HG03025 (cell line): Measurements from ENCODE around the gene CTPS1.

ENCODE experiments used
- ATAC-seq: cut with Tn5 transposase; IDR thresholded peaks from one replicate; pipeline ENCODE4 v1.9.1; 2021; ENCODE audit warnings: mild to moderate bottlenecking, moderate library complexity; ENCODE audit not compliant: unreplicated experiment, low FRiP score

CTPS1 gene, protein sequence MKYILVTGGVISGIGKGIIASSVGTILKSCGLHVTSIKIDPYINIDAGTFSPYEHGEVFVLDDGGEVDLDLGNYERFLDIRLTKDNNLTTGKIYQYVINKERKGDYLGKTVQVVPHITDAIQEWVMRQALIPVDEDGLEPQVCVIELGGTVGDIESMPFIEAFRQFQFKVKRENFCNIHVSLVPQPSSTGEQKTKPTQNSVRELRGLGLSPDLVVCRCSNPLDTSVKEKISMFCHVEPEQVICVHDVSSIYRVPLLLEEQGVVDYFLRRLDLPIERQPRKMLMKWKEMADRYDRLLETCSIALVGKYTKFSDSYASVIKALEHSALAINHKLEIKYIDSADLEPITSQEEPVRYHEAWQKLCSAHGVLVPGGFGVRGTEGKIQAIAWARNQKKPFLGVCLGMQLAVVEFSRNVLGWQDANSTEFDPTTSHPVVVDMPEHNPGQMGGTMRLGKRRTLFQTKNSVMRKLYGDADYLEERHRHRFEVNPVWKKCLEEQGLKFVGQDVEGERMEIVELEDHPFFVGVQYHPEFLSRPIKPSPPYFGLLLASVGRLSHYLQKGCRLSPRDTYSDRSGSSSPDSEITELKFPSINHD

GRCh38 chr1:40979241-40980067 lies at the start of gene CTPS1:
Gene CTPS1 (plus strand): TSS chr1:40979696. CDS start chr1:40983291, 3,595 bp downstream.
- peak; percentile 70 for ATAC-seq

DNA sequence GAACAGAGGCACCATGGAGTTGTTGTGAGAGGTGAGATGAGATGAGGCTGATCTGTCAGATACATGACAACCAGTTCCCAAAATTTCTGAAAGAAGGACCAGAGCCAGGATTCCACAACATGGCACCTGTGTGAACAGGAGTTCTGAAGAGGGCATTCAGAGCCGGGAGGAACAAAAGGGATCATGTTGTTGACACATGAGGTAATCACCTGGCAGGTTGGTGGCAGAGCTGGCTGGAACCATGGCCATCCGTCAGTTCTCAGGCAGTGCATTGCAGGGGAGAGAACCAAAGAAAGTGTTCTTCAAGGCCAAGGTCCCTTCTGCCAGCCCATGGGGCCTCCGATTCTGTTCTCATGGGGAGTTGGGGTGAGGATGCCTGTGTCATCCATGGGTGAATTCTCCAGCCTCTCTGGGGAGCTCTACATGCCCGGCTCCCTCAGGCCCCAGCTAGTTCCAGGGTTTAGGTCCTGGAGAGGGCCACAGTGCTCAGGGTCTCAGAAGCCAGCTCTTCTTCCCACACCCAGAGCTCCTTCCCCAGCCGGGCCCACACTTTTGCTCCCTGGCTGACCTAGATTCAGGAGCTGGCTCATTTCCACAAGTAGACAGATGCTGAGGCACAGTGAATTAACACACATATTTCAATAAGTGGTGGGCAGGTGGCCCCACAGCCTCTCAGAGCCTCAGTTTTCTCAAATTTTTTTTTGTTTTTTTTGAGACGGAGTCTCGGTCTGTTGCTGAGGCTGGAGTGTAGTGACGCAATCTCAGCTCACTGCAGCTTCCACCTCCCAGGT lies 49.1 kb upstream of the CTPS1 start:
- no peak for ATAC-seq

DNA sequence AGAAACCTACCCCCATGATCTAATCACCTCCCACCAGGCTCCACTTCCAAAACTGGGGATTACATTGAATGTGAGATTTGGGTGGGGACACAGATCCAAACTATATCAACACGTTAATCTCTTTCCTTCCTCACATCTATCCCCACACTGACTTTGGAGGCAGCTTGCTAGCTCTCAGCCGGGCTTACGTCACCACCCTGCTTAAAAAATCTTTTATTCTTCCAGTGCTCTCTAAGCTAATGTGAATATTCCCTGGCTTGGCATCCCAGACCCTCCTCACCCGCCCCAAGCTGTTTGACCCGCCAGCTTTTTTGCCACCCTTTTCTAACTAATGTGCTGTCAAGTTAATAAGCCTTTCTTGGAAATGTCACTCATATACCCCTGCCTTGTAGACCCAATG lies 47.9 kb upstream of the CTPS1 start:
- no peak for ATAC-seq

- no peak for ATAC-seq
Observed at GRCh38 chr1:40932006-40932405, 47.5 kb upstream of the CTPS1 start.

GRCh38 chr1:40936931-40937339 lies 42.6 kb upstream of the CTPS1 start:
- no peak for ATAC-seq

DNA sequence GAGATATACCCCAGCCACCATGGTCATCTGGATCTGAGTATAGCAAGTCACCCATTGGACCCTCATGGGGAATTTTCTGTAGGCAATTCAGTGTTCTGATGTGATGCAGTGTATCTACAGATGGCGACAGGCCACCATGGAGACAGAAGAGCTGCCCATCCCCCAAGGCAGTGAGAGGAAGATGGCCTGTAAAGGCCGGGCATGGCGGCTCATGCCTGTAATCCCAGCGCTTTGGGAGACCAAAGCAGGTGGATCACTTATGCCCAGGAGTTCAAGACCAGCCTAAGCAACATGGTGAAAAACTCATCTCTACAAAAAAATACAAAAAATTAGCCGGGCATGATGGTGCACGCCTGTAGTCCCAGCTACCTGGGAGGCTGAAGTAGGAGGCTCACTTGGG lies 41.1 kb upstream of the CTPS1 start:
- ATAC-seq: no peak

GRCh38 chr1:40939320-40940059 lies 40.0 kb upstream of the CTPS1 start:
- ATAC-seq: no peak

DNA sequence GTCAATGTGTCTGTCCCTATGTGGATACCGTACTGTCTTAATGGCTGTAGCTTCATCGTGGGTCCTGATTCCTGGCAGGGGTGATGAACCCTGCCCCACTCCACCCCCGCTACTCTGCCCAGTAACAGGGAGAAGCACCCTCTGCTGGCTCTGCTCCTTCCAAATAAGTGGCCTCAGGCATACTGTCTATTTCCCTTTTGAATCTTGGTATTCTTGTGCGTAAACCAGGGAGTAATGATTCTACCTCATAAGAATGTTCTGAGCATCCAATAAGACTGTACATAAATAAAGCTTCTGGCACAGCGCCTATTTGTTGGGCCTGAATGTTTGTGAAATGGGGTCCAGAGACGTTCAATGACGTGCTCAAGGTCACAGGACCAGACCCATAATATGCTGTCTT lies 35.2 kb upstream of the CTPS1 start:
- ATAC-seq: no peak

DNA sequence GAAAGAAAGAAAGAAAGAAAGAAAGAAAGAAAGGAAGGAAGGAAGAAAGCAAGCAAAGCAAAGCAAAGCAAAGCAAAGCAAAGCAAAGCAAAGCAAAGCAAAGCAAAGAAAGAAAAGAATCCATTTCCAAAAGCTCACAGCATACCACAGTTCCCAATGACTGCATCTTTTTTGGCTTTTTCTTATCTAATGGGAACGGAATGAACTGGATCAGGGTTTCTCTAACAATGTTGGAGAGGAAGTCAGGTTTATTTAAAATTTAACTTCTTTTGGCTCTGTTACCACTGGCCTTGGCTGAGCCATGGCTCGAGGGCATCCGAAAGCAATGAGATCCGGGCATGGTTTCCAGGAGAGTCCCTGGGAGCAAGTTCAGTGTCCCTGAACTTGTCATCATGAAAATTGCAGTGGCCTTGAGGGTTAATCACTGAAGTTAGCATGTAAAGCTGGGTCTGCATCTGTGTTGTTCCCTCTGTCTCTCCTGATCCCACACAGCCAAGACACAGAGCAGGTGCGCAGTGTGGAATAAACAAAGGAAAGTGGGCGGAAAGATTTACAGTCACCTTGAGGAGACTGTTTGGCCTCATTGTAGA lies 34.6 kb upstream of the CTPS1 start:
- no peak for ATAC-seq

- no peak for ATAC-seq
Observed at GRCh38 chr1:40945491-40945973, 34.0 kb upstream of the CTPS1 start.

GRCh38 chr1:40948741-40949443 lies 30.6 kb upstream of the CTPS1 start:
- ATAC-seq: no peak

GRCh38 chr1:40949563-40949962 lies 29.9 kb upstream of the CTPS1 start:
- ATAC-seq: no peak

GRCh38 chr1:40951943-40952743 lies 27.4 kb upstream of the CTPS1 start:
- ATAC-seq: no peak

DNA sequence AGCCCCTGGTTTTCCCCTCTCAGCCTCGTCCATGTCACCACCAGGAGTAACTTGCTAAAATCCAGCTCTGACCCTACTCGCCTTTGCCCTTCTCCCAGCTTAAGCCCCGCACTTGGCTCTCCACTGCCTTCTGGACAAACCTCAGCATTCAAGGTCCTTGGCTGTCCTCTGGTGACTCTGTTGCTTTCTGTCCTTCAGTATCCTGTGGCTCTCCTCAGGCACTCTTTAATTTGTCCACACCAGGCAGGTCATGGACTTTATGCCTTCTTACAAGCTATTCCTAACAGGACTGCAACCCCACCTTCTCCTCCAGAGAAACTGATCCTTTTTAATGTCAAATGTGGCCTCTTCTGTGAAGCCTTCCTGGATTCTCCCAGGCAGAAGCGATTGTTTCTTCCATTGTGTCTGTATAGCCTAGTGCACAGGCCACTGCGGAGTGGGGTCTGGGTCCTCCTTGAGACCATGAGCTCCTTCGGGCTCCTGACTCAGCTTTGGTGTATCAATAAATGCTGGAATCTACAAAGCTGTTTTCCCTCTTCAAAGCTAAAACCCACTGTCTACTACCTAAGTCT lies 26.7 kb upstream of the CTPS1 start:
- ATAC-seq: no peak

- no peak for ATAC-seq
Observed at GRCh38 chr1:40954626-40955025, 24.9 kb upstream of the CTPS1 start.

- no peak for ATAC-seq
Observed at GRCh38 chr1:40955266-40955665, 24.2 kb upstream of the CTPS1 start.

DNA sequence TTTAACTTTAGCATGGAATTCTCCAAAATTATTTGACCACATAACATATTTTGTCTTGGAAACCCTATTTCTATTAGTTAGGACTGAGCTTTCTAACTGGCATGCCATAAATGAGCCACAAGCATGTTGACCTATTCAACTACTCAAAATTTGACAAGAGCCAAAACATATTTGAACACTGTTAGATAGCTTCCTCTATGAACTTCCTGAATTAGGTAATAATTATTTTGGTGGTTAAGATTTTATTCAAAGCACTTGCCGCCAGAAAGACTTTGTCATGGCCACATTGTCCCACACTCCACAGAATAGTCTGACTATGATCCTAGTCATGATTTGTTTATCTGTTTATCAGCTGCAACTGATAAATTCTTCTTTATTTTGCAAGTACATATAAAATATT lies 23.1 kb upstream of the CTPS1 start:
- ATAC-seq: no peak

DNA sequence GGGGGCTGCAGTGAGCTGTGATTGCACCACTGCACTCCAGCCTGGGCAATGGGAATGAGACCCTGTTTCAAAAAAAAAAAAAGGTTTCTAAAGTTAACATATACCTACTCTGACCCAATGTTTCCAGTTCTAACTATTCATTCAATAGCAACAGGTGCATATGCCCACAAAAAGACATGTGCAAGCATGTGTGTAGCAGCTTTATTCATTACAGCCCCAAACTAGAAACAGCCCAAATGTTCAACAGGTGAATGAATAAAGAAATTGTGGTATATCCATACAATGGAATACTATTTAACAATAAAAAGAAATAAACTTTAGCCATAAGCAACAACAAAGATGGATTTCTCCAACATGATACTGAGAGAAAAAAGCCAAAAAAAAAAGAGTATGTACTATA lies 21.3 kb upstream of the CTPS1 start:
- no peak for ATAC-seq
